ENCODE data around the gene RGL1. TPM values are rescaled to one million over a fixed set of nuclear protein-coding genes. Genes with fewer than 3 reads are reported as not detected.

RGL1 gene
- total RNA-seq, 1 donor from 2014 or later: 20.9 TPM

- H3K27me3 Mint-ChIP-seq (ENCODE audit: low read depth): no peaks in the 10 kb centered on the region
- no peak for DNase-seq (ENCODE audit: low spot score)
- no peaks in the 10 kb centered on the region for H3K9me3 Mint-ChIP-seq (ENCODE audit: low read depth)
- peak overlapping the region; percentile 78 for H3K27ac Mint-ChIP-seq (ENCODE audit: unreplicated experiment)
- no peak overlapping the region for H3K4me3 Mint-ChIP-seq (ENCODE audit: unreplicated experiment)
- TF ChIP-seq, protein P1, sequence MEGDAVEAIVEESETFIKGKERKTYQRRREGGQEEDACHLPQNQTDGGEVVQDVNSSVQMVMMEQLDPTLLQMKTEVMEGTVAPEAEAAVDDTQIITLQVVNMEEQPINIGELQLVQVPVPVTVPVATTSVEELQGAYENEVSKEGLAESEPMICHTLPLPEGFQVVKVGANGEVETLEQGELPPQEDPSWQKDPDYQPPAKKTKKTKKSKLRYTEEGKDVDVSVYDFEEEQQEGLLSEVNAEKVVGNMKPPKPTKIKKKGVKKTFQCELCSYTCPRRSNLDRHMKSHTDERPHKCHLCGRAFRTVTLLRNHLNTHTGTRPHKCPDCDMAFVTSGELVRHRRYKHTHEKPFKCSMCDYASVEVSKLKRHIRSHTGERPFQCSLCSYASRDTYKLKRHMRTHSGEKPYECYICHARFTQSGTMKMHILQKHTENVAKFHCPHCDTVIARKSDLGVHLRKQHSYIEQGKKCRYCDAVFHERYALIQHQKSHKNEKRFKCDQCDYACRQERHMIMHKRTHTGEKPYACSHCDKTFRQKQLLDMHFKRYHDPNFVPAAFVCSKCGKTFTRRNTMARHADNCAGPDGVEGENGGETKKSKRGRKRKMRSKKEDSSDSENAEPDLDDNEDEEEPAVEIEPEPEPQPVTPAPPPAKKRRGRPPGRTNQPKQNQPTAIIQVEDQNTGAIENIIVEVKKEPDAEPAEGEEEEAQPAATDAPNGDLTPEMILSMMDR (IDR thresholded peaks at IDR 0.05): no peak
- no peaks in the 10 kb centered on the region for H3K36me3 Mint-ChIP-seq (ENCODE audit: low read depth)
- H3K4me1 Mint-ChIP-seq (ENCODE audit: low read depth): peaks cover 68% of the 10 kb centered on the region
Observed at GRCh38 chr1:183821889-183822611, 17.1 kb downstream of the RGL1 start.

- Mint-ChIP-seq H3K4me3 (ENCODE audit: unreplicated experiment) (no peak overlapping the region), H3K9me3 (ENCODE audit: low read depth) (no peaks in the 10 kb centered on the region), H3K27me3 (ENCODE audit: low read depth) (no peaks in the 10 kb centered on the region), H3K4me1 (ENCODE audit: low read depth) (peaks cover 64% of the 10 kb centered on the region), H3K27ac (ENCODE audit: unreplicated experiment) (no peak overlapping the region), H3K36me3 (ENCODE audit: low read depth) (no peaks in the 10 kb centered on the region)
- no peak for DNase-seq (ENCODE audit: low spot score)
- TF ChIP-seq, protein P1 (IDR thresholded peaks at IDR 0.05): no peak
Observed at GRCh38 chr1:183824291-183824690, 19.4 kb downstream of the RGL1 start.

GRCh38 chr1:183827801-183828200, 22.9 kb downstream of the RGL1 start:
- Mint-ChIP-seq H3K4me3 (ENCODE audit: unreplicated experiment) (no peak overlapping the region), H3K27ac (ENCODE audit: unreplicated experiment) (peak overlapping the region; percentile 28), H3K27me3 (ENCODE audit: low read depth) (no peaks in the 10 kb centered on the region), H3K9me3 (ENCODE audit: low read depth) (no peaks in the 10 kb centered on the region), H3K4me1 (ENCODE audit: low read depth) (peaks cover 48% of the 10 kb centered on the region), H3K36me3 (ENCODE audit: low read depth) (peaks cover 3% of the 10 kb centered on the region)
- no peak for DNase-seq (ENCODE audit: low spot score)
- TF ChIP-seq, protein P1 (IDR thresholded peaks at IDR 0.05): no peak

GRCh38 chr1:183830389-183830788, 25.5 kb downstream of the RGL1 start:
- DNase-seq (ENCODE audit: low spot score): no peak
- Mint-ChIP-seq H3K9me3 (ENCODE audit: low read depth) (no peaks in the 10 kb centered on the region), H3K36me3 (ENCODE audit: low read depth) (peaks cover 3% of the 10 kb centered on the region), H3K27me3 (ENCODE audit: low read depth) (no peaks in the 10 kb centered on the region), H3K27ac (ENCODE audit: unreplicated experiment) (no peak overlapping the region), H3K4me1 (ENCODE audit: low read depth) (peaks cover 43% of the 10 kb centered on the region), H3K4me3 (ENCODE audit: unreplicated experiment) (no peak overlapping the region)
- TF ChIP-seq, protein P1 (IDR thresholded peaks at IDR 0.05): no peak

DNA sequence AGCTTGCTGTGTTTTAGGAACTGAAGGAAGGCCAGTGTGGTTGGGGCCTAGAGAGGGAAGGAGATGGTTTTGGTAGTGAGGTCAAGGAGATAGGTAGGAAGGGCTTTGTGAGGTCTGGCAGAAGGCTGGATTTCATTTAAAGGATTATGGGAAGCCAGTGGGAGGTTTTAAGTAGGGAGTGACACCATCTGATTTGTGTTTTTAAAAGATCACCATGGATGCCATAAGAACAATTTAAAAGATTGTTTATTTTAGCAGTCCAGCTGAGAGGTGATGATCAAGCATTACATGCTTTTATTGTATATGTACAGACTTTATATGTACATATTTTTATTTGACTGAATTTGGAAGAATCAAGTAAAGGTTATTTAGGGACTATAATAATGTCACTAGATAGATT, 26.4 kb downstream of the RGL1 start:
- H3K27ac Mint-ChIP-seq (ENCODE audit: unreplicated experiment): no peak overlapping the region
- DNase-seq (ENCODE audit: low spot score): no peak
- H3K9me3 Mint-ChIP-seq (ENCODE audit: low read depth): no peaks in the 10 kb centered on the region
- TF ChIP-seq, protein P1 (IDR thresholded peaks at IDR 0.05): no peak
- no peaks in the 10 kb centered on the region for H3K27me3 Mint-ChIP-seq (ENCODE audit: low read depth)
- no peak overlapping the region for H3K4me3 Mint-ChIP-seq (ENCODE audit: unreplicated experiment)
- H3K36me3 Mint-ChIP-seq (ENCODE audit: low read depth): peaks cover 3% of the 10 kb centered on the region
- peaks cover 34% of the 10 kb centered on the region for H3K4me1 Mint-ChIP-seq (ENCODE audit: low read depth)

Data from chondrocyte (in vitro differentiated cells).